GM18505 (cell line): ENCODE data around the gene EML3.
"Not testable (repeated sequence)": the region's sequence is repeated elsewhere in the genome, so short reads cannot be mapped to it uniquely, and the experiment has no call there.

Source experiments
- ATAC-seq: cut with Tn5 transposase; IDR thresholded peaks from one replicate; pipeline ENCODE4 v1.9.1; 2021; ENCODE audit not compliant: unreplicated experiment
- POLR2A ChIP-seq: IDR thresholded peaks from 4 replicates; pipeline ENCODE4 v1.6.1; 2011; ENCODE audit warnings: borderline replicate concordance; ENCODE audit not compliant: insufficient read depth, insufficient read length; ENCODE audit errors: extremely low read depth

Gene EML3

DNA sequence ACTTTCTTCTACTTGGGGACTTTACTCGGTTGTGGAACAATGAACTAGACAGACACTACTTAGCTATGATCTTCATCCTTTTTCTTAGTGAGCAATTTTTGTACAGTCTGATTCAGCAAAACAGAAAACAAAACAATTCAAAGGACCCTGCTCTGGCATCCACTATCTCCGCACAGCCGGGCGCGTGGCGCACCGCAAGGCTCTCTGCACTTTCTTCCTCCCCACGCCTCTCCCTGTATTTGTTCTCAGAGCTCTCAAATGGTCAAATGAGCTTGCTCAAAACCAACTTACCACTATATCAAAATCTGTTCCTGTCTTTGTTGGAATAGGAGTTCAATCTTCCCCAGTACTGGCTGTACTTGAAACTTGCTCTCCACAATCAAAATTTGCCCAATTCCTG, 46.3 kb downstream of the EML3 start:
- no peak for ATAC-seq
- no peak for TF ChIP-seq POLR2A

DNA sequence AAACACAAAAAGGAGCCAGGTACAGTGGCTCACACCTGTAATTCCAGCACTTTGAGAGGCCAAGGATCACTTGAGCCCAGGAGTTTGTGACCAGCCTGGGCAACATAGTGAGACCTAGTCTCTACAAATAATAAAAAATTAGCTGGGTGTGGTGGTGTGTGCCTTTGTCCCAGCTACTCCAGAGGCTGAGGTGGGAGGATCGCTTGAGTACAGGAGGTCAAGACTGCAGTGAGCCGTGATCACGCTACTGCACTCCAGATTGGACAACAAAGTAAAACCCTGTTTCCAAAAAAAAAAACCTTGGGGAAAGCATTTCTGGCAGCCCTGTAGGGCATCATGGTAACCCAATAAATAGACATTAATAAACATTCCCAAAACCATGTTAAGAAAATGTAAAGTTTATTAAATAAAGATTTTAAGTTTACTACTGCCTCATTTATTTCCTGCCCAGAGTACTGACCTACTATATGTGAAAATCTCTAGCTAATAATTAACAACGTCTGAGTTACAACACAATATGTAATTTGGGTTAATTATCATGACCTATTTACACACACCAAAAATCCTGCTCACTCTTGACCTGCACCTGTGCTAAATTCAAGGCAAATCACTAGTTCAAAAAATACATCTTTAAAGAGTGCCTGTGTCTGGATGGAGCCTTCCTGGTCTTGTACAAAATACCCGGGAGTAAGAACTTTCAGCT, 47.3 kb downstream of the EML3 start:
- TF ChIP-seq POLR2A = no peak
- ATAC-seq = no peak

DNA sequence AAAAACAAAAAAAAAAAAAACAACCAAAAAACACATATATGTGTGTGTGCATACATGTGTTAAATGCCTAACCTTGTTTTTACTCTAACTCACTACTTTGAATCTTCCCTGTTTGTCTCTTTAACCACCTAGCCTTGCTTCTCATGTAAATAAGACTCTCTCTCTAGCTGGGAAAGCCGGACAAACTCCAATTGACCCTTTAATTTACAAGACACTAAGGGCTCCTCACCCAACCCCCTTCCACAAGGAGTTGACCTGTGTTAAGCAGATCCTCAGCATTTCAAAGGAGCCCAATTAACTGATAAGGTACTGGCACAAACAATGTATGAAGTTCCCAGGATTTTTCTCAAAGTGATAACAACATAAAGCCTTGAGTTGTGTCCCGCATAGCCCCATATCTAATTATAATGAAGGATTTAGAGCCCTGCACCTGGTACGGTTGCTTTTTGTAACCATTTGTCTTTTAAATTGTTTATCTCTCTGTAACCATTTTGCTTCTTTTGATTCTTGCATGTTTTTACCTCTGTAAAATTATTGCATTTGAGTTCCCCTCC, 50.8 kb downstream of the EML3 start:
- not testable (repeated sequence) for ATAC-seq

DNA sequence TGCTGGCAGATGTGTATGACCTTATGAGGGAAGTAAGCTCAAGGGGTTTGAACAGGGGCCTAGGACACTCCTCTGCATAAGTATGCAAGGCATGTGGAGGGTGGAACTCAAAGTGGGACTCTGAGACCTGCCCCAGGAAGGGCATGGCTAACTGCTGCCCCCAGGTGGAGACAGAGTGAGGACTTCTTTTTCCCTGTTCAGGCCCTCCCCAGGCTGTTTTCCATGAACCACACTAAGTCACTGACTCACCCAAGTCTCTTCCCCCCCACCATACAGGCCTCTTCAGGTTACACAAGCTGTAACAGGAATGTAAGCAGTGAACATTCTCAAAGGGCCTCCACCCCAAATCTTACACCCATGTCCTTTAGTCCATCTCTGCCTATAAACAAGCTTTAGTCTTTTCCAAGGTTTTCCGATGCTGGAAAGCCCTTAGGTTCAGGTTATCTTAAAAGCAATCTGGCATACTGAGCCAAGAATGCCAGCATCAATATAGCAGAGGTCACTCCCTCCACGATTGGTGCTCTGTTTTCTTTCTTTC, 51.9 kb downstream of the EML3 start:
- no peak for TF ChIP-seq POLR2A
- no peak for ATAC-seq

DNA sequence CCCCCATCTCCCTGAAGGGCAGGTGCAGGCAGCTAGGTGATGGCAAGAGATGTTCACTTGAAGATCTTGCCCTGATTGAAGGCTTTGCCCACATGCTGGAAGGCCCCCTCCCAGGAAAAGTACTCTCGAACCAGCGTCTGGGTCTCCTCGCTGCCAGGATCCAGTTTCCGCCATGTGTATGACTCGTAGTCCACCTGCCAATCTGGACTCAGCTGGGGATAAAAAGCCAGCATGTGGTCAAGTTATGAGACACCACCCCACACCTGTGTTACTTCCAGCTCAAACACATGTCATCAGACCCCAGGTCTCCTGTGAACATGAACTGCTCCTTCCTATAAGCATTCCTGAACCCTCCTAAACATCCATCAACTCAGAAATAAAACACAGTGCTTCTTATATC, 52.9 kb downstream of the EML3 start:
- not testable (repeated sequence) for ATAC-seq

DNA sequence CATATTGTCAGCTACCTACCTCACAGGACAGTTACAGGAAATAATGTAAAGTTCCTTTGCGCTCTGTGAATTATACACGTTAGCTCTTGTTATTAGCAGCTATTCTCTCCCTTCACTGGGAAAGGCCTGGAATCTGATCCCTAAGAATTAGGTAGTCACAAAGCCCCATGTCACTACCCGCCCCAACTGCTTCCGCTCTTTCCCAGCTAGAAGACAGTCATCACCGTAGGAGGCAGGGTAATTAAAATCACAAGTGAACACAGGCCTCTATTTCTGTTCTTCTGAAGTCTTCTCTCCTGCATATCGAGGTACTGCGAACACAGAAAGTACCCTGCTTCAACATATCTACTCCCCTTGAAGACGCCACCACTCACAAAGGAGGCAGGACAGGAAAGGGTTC, 53.4 kb downstream of the EML3 start:
- ATAC-seq = no peak
- no peak for TF ChIP-seq POLR2A

DNA sequence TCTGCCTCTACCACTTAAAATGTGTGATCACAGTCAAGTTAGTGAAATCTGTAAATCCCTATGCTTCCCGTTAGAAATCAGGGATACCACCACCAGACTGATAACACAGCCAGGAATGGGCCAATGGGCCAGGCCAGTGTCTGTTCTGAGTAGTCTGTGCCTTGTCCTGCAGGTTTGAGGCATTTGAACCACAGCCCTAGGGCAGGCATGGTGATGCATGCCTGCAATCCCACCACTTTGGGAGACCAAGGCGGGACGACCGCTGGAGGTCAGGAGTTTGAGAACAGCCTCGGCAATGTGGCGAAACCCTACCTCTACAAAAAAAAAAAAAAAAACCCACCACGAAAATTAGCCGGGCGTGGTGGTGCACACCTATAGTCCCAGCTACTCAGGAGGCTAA, 53.9 kb downstream of the EML3 start:
- no peak for ATAC-seq
- no peak for TF ChIP-seq POLR2A

DNA sequence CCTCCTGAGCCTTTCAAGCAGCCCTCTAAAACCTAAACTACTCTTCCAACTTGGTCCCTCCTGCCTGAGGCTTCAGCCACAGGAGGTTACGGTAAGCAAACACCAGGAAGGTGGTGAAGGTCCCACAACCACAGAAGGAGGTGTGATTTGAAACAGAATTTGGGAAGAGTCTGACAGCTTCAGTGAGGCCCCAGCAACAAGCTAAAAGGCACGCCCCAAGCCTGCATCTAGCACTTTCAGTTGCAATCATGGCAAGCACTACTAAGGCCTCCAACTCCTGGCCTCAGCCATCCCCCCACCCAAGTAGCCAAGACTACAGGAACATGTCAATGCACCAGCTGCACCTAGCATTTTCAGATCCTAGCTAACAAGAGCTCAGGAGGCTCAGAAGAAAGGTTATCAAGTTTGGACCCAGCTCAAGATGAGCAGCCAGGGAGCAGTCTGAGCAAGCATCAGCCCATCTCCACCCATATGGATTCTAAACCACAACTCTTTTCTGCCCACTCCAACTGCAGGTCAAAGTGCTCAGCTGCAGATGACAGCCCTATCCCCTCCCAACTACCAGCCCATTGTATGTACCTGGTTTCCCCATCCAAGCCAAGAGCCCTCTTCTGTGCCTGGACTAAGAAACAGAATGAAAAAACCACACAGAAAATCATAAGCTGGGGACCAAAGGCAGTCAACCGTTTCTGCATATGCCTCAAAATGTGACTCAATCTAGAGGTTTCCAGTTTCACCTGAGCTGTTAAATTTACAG, 55.5 kb downstream of the EML3 start:
- ATAC-seq = peak; percentile 12
- peak; percentile 45 for TF ChIP-seq POLR2A

DNA sequence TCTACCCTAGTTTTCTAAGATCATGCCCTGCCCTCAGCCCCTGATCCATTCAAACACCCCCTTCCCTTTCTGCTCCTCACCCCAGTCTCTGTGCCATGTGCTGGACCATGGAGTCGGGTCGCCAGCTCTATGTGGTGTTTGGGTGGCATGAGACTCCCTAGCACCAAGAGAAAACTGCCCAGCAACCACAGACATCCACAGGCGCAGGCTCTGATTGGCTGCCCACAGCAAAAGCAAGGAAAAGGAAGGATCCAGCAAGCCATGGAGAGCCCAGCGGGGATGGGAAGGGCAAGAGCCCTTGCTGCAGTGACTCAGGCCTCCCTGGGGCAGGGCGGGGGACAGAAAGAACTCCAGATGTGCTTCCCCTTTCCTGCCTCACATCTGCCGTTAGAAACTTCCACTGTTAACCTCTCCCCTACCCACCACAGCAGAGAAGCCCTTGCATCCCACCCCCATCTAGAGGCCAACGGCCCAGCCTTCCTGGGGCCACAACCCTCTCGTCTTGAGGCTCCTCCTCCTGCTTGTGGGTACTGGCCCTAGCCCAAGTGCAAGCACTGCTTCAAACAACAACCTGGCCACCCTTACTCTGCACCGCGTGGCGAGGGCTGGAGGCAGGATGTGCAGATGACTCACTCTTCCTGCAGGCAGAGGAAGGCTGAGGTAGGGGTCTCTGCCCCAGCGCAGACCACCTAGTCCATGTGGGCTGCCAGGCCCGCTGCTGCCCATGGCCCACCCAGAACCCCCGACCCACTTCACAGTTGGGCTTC, 56.3 kb downstream of the EML3 start:
- no peak for TF ChIP-seq POLR2A
- peak; percentile 38 for ATAC-seq

DNA sequence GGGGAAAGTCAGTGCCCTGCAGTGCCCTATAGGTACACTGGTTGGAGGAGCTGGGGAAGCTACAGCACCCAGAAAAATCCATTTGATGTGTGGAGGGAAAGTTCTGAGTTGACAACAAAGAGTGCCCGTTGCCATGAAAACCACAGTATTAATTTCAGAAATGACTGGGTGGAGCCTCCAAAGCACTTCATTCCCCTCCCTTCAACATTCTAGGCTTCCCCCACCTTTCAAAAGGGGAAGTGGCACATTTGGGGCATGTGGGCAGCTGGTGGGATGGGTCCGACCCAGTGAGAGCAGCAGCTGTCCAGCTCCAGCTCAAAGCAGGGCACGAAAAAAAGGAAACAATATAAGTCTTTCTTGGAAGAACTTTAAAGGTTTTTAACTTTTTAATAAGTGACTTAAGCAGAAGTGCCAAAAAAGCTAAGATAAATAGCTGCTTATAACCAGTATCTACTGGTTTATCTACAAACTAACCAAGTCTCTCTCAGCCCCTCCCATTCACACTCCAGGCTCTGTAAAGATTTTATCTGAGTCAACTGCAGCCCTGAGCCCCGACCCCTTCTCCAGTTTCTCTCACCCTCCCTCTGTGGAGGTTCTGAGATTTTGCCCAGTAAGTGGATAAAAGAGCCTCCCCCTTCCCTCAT, 57.0 kb downstream of the EML3 start:
- peak; percentile 35 for ATAC-seq
- no peak for TF ChIP-seq POLR2A

DNA sequence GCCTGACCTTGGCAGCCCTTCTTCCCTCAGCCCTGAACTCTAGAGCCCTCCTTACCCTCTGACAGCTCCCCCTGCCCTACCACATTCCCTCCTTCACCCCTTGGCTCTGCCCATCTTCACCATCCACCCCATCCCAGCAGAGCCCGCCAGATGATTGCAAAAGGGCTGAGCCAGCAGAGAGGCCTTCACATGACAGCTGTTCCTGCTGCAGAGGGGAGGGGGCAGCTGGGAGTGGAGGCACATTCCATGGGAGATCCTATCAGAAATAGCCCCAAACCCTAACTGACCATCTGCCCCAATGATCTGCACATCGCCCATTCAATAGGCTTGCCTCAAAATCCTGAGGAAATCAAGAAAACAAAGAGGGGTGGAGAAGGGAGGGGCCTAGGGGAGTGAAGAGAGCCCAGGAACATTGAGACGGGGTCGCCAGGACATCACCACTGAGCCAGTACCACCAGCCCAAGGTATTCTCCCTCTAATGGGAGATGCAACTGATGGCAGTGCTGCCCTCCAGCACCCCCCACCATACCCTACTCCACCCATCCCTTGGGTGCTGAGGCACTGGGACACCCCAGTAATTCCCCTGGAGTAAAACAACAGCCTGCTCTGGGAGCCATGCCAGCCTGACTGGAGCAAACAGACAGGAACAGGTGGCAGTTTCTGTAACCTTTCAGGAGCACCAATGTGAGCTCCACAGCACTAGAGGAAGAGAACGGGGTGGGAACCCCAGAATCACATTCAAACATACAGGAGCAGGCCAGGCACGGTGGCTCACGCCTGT, 58.0 kb downstream of the EML3 start:
- TF ChIP-seq POLR2A = no peak
- ATAC-seq = no peak

DNA sequence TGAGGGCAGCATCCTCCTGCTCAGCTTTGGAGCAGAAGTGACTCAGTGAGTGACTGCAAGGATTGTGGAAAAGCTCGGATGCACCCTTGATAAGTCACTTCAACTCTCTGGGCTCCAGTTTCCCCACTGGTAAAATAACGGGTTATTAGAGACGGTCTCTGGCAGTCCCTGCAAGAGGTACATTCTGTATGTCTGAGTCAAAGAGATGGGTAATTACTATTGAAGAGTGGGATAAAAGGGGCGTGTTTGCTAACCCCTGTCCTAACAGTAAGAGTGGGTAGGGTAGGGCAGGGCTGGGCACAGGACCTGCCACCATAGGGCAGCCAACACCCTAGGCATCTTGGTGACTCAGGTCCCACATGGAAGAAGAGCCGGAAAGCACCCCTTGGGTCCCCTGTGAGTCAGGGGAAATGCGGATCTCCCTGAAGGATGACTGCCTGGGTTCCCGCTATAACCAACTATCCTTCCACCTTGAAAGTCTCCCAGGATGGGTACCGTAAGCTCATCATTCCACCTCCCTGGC, 58.7 kb downstream of the EML3 start:
- ATAC-seq = no peak
- no peak for TF ChIP-seq POLR2A
